K562 (cell line): Measurements from ENCODE around the gene FOXO3.
"Not testable (repeated sequence)": the region's sequence is repeated elsewhere in the genome, so short reads cannot be mapped to it uniquely, and the experiment has no call there.

Experiments
- CREB1 ChIP-seq, 2 experiments: sonication (generic) in 1 of 2; formaldehyde crosslinking in 1 of 2; IDR thresholded peaks; 2 replicates each; pipeline versions ENCODE4 v1.6.1 to v1.8.0; 2012 to 2022; ENCODE audit warnings: inconsistent platforms in 1 of 2, mild to moderate bottlenecking in 1 of 2, missing genetic modification reagents in 1 of 2, moderate library complexity in 1 of 2
- EP300 ChIP-seq: IDR thresholded peaks from 2 replicates; pipeline ENCODE4 v1.6.1; 2012; ENCODE audit warnings: low read length, improper control_type of control experiment
- MAFF ChIP-seq: IDR thresholded peaks from 2 replicates; pipeline ENCODE4 v1.6.1; 2012; ENCODE audit warnings: low read length, improper control_type of control experiment
- MXI1 ChIP-seq: IDR thresholded peaks from 2 replicates; pipeline ENCODE4 v1.6.1; 2011; ENCODE audit warnings: low read depth, mild to moderate bottlenecking, improper control_type of control experiment, low read length
- NR1H2 ChIP-seq: sonication (generic); formaldehyde crosslinking; IDR thresholded peaks from 2 replicates; pipeline ENCODE4 v1.4.0; 2020; ENCODE audit warnings: mild to moderate bottlenecking, missing genetic modification reagents
- RAD21 ChIP-seq, 2 experiments: fragments of 250-450 bp in 1 of 2; fragments of 450-650 bp in 1 of 2; sonication (Bioruptor Pico) in 1 of 2; formaldehyde crosslinking in 1 of 2; IDR thresholded peaks in 1 of 2; conservative IDR thresholded peaks in 1 of 2; 2 replicates each; pipeline versions ENCODE4 v1.4.0 to v1.8.0; 2020 to 2022; ENCODE audit warnings: mild to moderate bottlenecking in 2 of 2, moderate library complexity in 1 of 2
- STAT5B ChIP-seq: fragments of 250-450 bp; sonication (Bioruptor Pico); IDR thresholded peaks from 2 replicates; pipeline ENCODE4 v1.8.0; 2021; ENCODE audit warnings: mild to moderate bottlenecking, inconsistent platforms
- TEAD2 ChIP-seq: fragments of 450-650 bp; IDR thresholded peaks from 2 replicates; pipeline ENCODE4 v1.6.1; 2016; ENCODE audit warnings: missing genetic modification characterization, control low read depth, missing compliant biosample characterization
- YY1 ChIP-seq, 3 experiments: IDR thresholded peaks; 2 replicates each; pipeline ENCODE4 v1.6.1; 2011; ENCODE audit warnings: low read length in 2 of 3, mild to moderate bottlenecking in 2 of 3, moderate library complexity in 2 of 3, borderline replicate concordance in 1 of 3, control low read depth in 1 of 3, low read depth in 1 of 3; ENCODE audit not compliant: insufficient read depth in 3 of 3, insufficient replicate concordance in 2 of 3, control insufficient read depth in 1 of 3, insufficient read length in 1 of 3; ENCODE audit errors: extremely low read depth in 1 of 3
- ZFP1 ChIP-seq: fragments of 450-650 bp; formaldehyde crosslinking; IDR thresholded peaks from 2 replicates; pipeline ENCODE4 v1.4.0; 2020; ENCODE audit warnings: mild to moderate bottlenecking, mixed read lengths
- TF ChIP-seq, protein P1 (sequence below): IDR thresholded peaks from 2 replicates; pipeline ENCODE4 v1.6.1; 2012; ENCODE audit warnings: low read depth, low read length, improper control_type of control experiment, borderline replicate concordance
- TF ChIP-seq, protein P2 (sequence below), 3 experiments: IDR thresholded peaks in 2 of 3; conservative IDR thresholded peaks in 1 of 3; 2 replicates each; pipeline ENCODE4 v1.5.1; 2011 to 2012; ENCODE audit warnings: low read length in 3 of 3, mild to moderate bottlenecking in 3 of 3, control low read depth in 2 of 3, improper control_type of control experiment in 1 of 3, inconsistent platforms in 1 of 3, low read depth in 1 of 3, mixed read lengths in 1 of 3, moderate library complexity in 1 of 3; ENCODE audit not compliant: insufficient read depth in 2 of 3

DNA sequence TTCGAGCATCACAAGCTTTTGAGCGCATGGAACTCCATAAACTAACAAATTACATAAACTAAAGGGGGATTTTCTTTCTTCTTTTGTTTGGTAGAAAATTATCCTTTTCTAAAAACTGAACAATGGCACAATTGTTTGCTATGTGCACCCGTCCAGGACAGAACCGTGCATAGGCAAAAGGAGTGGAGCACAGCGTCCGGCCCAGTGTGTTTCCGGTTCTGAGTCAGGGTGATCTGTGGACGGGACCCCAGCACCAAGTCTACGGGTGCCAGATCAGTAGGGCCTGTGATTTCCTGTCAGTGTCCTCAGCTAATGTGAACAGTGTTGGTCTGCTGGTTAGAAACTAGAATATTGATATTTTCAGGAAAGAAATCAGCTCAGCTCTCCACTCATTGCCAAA, 119.6 kb downstream of the FOXO3 start:
- TF ChIP-seq STAT5B (CRISPR knock-in tag); MXI1; TEAD2 (tag); CREB1 (IDR thresholded peaks at IDR 0.05); CREB1 (CRISPR knock-in tag; IDR thresholded peaks at IDR 0.05); MAFF; NR1H2; ZFP1; RAD21 (CRISPR knock-in tag; conservative IDR thresholded peaks at IDR 0.05 in 1 of 2, IDR thresholded peaks at IDR 0.05 in 1 of 2); EP300; YY1 (IDR thresholded peaks at IDR 0.05; ENCODE audit: borderline replicate concordance in 1 of 3, control insufficient read depth in 1 of 3, extremely low read depth in 1 of 3, insufficient read depth in 3 of 3, insufficient read length in 1 of 3, insufficient replicate concordance in 2 of 3, low read depth in 1 of 3, low read length in 2 of 3): not testable (repeated sequence)
- TF ChIP-seq, protein P1, sequence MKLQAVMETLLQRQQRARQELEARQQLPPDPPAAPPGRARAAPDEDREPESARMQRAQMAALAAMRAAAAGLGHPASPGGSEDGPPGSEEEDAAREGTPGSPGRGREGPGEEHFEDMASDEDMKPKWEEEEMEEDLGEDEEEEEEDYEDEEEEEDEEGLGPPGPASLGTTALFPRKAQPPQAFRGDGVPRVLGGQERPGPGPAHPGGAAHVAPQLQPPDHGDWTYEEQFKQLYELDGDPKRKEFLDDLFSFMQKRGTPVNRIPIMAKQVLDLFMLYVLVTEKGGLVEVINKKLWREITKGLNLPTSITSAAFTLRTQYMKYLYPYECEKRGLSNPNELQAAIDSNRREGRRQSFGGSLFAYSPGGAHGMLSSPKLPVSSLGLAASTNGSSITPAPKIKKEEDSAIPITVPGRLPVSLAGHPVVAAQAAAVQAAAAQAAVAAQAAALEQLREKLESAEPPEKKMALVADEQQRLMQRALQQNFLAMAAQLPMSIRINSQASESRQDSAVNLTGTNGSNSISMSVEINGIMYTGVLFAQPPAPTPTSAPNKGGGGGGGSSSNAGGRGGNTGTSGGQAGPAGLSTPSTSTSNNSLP: not testable (repeated sequence)
- TF ChIP-seq, protein P2, sequence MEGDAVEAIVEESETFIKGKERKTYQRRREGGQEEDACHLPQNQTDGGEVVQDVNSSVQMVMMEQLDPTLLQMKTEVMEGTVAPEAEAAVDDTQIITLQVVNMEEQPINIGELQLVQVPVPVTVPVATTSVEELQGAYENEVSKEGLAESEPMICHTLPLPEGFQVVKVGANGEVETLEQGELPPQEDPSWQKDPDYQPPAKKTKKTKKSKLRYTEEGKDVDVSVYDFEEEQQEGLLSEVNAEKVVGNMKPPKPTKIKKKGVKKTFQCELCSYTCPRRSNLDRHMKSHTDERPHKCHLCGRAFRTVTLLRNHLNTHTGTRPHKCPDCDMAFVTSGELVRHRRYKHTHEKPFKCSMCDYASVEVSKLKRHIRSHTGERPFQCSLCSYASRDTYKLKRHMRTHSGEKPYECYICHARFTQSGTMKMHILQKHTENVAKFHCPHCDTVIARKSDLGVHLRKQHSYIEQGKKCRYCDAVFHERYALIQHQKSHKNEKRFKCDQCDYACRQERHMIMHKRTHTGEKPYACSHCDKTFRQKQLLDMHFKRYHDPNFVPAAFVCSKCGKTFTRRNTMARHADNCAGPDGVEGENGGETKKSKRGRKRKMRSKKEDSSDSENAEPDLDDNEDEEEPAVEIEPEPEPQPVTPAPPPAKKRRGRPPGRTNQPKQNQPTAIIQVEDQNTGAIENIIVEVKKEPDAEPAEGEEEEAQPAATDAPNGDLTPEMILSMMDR (IDR thresholded peaks at IDR 0.05 in 2 of 3, conservative IDR thresholded peaks at IDR 0.05 in 1 of 3; ENCODE audit: insufficient read depth in 2 of 3, low read depth in 1 of 3, low read length in 3 of 3): not testable (repeated sequence)
